IPS-11a (cell line): ENCODE results near the gene EFCAB6.

Experiments
- H3K4me3 ChIP-seq: one replicate; pipeline ENCODE4 v1.5.1; 2013; ENCODE audit warnings: low read depth, low read length, control low read depth

The EFCAB6 gene

DNA sequence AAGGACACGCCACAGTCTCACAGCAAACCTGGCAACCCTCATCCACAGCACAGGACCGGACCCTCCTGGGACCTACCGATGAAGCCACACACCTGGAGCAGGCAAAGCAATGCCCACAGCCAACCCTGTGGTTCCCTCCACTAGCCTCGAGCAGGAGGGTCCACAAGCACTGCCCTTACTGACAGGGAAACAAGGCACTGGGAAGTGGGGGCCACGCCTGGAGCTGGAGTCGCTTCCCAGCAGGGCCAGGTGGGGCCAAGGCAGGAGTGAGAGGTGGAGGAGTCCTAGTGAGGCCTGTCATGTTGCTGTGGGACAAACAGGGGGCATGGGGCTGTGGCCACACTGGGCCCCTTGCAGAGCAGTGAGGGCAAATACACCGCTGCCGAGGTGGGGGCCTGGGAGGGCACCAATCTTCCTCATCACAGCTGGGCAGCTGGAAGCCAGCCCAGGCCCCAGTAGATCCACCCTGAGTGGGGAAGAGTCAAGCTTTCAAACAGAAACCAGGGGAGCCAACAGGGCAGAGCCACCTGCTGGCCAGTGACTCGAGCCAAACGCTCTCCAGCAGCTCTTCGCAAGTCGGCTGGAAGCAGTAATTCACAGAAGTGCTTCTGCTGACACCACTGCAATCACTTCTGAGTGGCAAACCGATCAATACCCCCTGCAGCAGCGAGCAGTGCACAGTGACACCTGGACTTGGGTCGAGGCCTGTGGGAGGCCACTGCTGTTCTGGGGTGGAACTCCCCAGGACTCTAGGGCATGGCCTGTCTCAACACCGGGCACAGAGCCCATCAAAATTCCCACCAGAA is 36.5 kb upstream of the EFCAB6 start:
- H3K4me3 ChIP-seq: no peak overlapping the region

DNA sequence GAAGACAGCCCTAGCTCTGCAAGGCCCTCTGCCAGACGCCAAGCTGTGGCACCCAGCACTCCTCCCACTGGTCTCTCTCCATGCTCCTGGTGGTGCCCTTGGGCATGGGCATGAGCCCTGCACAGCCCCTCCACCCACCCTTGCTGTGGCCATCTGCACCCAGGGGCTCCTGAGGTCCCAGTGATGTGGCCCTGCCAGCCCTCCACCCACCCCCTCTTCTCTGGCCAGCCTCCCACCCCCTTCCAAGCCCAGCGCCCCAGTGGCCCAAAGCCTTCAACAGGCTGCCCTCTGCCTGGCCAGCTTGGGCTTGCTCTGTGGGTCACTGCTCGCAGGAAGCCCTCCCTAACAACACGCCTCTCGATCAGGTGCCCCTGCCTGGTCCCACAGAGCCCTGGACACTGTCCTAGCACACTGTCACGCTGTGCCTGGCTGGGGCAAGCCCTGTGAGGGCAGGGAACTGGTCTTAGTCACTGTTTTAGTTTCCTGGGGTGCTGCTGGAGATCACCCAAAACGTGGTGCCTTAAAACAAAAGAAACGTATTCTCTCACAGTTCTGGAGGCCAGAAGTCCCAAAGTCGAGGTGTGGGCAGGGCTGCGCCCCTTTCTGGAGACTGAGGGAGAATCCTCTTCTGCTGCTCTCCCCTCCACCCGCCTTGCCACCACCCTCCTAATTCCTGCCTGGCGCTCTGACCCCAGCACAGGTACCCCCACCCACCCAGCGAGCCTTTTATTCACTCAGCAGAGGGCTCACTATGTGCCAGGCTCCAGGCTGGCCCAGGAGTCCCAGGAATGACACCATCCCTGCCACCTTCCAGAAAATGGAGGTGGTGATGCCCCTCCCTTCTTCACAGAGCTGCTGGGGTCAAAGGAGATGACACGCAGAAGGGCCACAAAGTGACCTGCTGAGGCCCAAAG is 35.5 kb upstream of the EFCAB6 start:
- no peak overlapping the region for H3K4me3 ChIP-seq

GRCh38 chr22:43846966-43847365 is 34.9 kb upstream of the EFCAB6 start:
- no peak overlapping the region for H3K4me3 ChIP-seq

GRCh38 chr22:43845981-43846380 is 33.9 kb upstream of the EFCAB6 start:
- no peak overlapping the region for H3K4me3 ChIP-seq

DNA sequence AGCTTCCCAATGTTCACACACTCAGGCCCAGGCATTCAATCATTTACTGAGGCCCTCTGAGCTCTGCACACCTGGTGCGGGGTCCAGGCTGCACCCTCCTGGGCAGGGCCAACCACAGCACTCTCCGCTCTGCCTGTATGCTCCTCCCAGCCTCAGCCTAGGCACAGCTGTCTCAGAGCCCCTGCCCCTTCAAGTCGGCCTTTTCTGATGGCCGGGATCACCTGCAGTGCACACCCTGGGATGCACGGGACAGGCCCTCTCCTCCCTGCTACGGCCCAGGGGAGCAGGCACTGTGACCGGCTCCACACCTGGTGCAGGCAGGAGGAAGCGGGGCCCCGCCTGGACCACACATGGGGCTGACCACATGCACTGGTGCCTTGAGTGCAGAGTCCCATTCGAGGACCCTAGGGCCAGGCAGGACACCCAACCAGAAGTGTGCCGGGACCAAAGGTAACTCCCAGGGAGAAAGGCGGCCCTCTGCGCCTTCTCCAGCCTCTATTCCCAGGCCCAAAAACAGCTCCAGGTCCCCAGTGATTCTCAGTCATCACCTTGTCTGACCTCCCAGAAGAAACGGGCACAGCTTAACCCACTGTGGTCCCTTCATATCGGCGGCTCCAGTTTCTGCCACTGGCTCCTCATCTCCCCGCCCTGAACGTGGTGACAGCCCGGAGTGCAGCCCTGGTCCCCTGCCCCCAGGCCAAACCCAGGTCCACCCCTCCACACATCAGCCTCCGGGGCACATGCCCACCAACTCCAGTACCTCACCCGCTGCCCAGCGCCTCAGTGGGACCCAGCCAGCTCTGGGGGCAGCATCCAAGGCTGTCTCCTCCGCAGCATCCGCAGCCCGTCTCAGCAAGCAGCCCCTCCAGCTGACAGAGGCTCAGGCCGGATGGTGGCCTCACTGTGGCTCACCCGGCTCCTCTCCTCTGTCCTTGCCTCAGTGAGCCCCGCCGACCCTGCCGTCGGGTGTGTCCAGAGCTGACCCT is 32.7 kb upstream of the EFCAB6 start:
- no peak overlapping the region for H3K4me3 ChIP-seq

DNA sequence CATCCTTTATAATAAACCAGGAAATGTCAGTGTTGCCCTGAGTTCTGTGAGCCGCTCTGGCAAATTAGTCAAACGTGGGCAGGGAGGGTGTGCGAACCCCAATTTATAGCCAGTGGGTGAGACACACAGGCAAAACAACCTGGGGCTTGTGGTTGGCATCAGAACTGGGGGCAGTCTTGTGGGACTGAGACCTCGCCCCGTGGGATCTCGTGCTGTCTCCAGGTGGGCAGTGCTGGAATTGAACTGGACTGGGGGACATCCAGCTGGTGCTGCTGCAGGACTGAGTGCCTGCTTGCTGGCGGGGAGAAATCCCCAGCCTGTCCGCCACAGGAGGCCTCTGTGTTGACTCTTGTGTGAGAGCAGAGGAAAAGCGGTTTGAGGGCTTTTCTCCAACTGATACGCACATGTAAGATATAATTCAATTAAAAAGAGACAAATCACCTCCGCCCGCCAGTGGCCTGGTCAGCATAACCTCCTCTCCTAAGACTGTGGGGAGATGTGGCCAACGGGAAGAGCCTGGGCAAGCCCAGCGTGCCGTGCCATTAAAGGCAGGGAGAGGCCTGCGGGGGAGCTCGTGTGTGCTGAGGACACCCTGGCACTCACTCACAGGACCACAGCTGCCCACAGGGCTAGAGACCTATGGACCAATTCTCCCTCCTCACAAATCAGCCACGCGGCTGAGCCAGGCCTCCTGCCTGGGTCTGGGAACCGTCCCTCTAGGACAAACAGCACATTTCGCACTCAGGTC is 31.9 kb upstream of the EFCAB6 start:
- H3K4me3 ChIP-seq: no peak overlapping the region

DNA sequence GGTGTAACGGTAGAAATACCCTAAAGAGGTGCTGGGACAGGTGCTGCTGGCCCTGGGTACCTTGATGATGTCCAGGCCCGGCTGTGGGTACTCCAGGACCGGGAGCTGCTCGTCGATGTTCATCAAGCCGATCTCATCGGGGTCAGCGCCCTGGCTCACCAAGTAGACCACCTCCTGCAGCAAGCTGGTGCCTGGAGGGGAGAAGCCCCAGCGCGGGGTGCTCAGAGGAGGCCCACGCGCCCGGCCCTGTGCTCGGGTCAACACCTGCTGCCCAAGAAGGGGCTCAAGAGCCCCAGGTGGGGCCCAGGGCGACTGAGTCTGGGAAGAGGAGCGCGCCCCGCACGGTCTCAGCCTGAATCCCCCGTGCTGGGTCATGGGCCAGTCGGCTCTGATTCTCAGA is 29.6 kb upstream of the EFCAB6 start:
- H3K4me3 ChIP-seq: no peak overlapping the region

DNA sequence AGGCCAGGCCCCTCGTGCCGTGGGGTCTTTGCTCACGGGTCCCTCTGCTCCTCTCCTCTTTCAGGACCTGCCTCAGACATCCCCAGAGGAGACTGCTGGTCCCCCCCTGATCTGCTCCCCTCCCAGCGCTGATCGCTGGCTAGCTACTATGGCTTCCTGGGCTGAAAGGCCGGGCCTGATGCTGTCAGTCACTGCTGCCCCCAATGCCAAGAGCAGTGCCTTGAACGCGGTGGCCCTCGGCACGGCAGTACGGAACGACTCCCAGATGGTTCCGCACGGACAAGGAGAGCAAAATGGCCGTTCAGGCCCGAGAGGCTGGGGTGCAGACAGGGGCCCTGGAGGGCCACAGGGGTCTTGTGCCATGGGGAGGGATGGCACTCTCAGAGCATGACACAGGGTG is 28.7 kb upstream of the EFCAB6 start:
- H3K4me3 ChIP-seq: no peak overlapping the region

GRCh38 chr22:43840431-43840830 is 28.3 kb upstream of the EFCAB6 start:
- H3K4me3 ChIP-seq: no peak overlapping the region

- no peak overlapping the region for H3K4me3 ChIP-seq
These were observed 27.7 kb upstream of the EFCAB6 start for GRCh38 chr22:43839781-43840180.

- H3K4me3 ChIP-seq: no peak overlapping the region
These were observed 26.6 kb upstream of the EFCAB6 start for GRCh38 chr22:43838571-43839307.

DNA sequence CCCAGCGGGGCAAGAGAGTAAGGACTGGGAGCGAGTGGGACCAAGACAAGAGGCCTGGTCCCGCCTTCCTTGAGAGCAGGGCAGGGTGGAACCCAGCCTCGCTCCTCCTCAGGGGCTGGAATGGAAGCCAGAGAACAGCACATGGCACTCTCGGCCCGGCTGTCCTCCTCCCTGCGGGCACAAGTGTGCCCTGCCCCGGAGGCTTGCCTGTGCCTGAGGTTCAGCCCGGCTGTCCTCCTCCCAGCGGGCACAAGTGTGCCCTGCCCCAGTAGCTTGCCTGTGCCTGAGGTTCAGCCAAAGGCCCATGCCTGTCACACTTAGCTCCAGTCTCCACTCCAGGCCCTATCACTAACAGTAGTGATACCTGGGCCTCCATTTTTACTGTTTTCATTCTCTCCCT is 26.1 kb upstream of the EFCAB6 start:
- no peak overlapping the region for H3K4me3 ChIP-seq

GRCh38 chr22:43837666-43838065 is 25.6 kb upstream of the EFCAB6 start:
- H3K4me3 ChIP-seq: no peak overlapping the region

DNA sequence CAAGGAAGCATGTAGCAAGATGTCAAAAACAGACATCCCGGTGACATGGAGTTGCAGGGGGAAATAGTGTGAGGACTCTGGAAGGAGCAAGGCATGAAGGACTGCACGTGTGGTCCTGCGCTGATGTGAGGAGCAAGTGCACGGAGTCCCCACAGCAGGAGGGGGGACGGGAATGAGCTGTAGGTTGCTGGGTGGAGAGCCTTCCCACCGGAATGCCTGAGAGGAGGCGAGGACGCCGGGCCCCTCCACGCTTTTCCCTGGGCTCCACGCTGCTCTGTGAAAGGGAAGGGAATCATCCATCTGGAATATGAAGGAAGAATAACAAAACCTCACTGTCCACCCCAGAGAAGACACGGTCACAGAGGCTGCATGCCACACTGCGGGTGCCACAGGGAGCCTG is 23.6 kb upstream of the EFCAB6 start:
- H3K4me3 ChIP-seq: no peak overlapping the region

DNA sequence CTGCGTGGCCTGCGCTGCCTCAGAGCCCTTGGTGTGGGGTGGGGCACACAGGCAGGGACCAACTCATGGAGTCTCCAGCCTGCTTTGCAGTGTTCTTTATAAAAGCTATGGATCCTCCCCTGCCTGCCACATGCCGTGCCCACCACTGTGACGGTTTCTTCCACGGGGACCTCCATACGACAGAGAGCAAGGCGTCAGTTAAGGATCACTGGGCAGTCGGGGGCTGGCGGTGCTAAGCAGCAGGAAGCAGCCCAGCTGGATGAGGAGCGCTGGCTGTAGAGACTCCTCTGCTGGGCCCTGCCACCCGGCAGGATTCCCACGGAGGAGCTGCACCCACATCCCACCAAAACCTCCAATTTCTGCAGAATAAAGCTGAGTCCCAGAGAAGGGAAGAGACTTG is 23.1 kb upstream of the EFCAB6 start:
- H3K4me3 ChIP-seq: no peak overlapping the region

GRCh38 chr22:43833286-43834240 is 21.5 kb upstream of the EFCAB6 start:
- no peak overlapping the region for H3K4me3 ChIP-seq

- no peak overlapping the region for H3K4me3 ChIP-seq
These were observed 20.5 kb upstream of the EFCAB6 start for GRCh38 chr22:43832393-43833265.
